Colonic mucosa (tissue), 4 donors: ENCODE results near the gene IDH2. TPM values are rescaled to one million over a fixed set of nuclear protein-coding genes. Genes with fewer than 3 reads are reported as not detected.
A peak's percentile ranks its signal among the peaks of the same experiment; 100 is the strongest.
"Not testable (repeated sequence)": the region's sequence is repeated elsewhere in the genome, so short reads cannot be mapped to it uniquely, and the experiment has no call there.

Experiments used
- DNase-seq: peaks from one replicate; pipeline ENCODE4 v3.0.0-alpha.2; 2020
- H3K27ac ChIP-seq: fragments of 200-600 bp; one replicate; pipeline ENCODE4 v1.8.0; 2021
- H3K27me3 ChIP-seq: fragments of 200-600 bp; one replicate; pipeline ENCODE4 v1.8.0; 2021
- H3K36me3 ChIP-seq: fragments of 200-600 bp; one replicate; pipeline ENCODE4 v1.8.0; 2021
- H3K4me1 ChIP-seq: fragments of 200-600 bp; one replicate; pipeline ENCODE4 v1.8.0; 2021; ENCODE audit warnings: mild to moderate bottlenecking
- H3K4me3 ChIP-seq: fragments of 200-600 bp; one replicate; pipeline ENCODE4 v1.8.0; 2021
- H3K9ac ChIP-seq, 2 donors: one replicate each; pipeline ENCODE4 v1.7.0; 2013; ENCODE audit warnings: control low read depth in 2 of 2, low read depth in 2 of 2, low read length in 2 of 2
- H3K9me3 ChIP-seq: fragments of 200-600 bp; one replicate; pipeline ENCODE4 v1.8.0; 2021
- intact Hi-C: fragments of 100-400 bp; cut with DNase I; formaldehyde crosslinking; loops from one replicate; pipeline ENCODE4 v1.14.1; 2022
- total RNA-seq, 2 donors: library from RNA; stranded (reverse); fragmentation: NEBNext Ultra II Directional in 1 of 2; extraction: Animal tissue kit (Norgen Biotek cat#: 25700) in 1 of 2; gene quantifications; one replicate each; pipeline ENCODE4 v1.2.1, GENCODE V29; 2021
- TF ChIP-seq, protein P1 (sequence below): fragments of 200-600 bp; IDR thresholded peaks from one replicate; pipeline ENCODE4 v1.8.0; 2022; ENCODE audit warnings: antibody characterized with exemption, mild to moderate bottlenecking
- donor health status: healthy.
- donor health status: DM: no; HTN: no; CAD: no.
- donor health status: DM: no; HTN: no; CAD: no.

The IDH2 gene
- total RNA-seq, 2 donors from 2014 or later: 201 to 286 TPM

DNA sequence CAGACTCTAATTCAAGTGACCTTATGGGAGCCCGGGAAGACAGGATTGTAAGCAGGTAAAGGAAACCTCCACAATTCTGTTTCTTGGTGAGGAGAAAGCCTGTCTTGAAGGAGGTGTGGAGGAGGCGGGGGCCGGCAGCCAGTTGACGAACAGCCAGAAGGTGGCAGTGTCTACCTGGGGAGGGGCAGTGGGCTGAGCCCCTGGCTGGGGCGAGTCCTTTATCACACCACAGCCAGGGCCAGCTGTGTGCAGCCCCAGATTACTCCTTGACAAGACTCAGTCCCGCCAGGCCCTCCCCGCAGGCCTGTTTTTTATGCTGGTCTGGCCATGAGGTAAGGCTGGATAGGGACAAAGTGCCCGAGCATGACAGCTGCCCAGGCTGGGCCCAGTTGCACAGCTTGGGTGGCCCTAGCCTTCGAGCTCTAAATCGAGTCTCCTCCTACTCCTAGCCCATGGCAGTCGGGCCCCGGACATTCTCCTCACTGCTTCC is 40.9 kb upstream of the IDH2 start:
- intact Hi-C loops: loop anchor here (5.0 kb wide), 1 partner anchor 79 kb away; no protein-coding TSS in a partner anchor
- Histone ChIP-seq H3K4me3 (no peak overlapping the region), H3K27ac (no peak overlapping the region), H3K9me3 (no peaks in the 10 kb centered on the region), H3K36me3 (no peaks in the 10 kb centered on the region), H3K27me3 (no peaks in the 10 kb centered on the region), H3K4me1 (peaks cover 7% of the 10 kb centered on the region), H3K9ac (peak overlapping the region in 1 of 2 donors; percentile 24)
- TF ChIP-seq, protein P1, sequence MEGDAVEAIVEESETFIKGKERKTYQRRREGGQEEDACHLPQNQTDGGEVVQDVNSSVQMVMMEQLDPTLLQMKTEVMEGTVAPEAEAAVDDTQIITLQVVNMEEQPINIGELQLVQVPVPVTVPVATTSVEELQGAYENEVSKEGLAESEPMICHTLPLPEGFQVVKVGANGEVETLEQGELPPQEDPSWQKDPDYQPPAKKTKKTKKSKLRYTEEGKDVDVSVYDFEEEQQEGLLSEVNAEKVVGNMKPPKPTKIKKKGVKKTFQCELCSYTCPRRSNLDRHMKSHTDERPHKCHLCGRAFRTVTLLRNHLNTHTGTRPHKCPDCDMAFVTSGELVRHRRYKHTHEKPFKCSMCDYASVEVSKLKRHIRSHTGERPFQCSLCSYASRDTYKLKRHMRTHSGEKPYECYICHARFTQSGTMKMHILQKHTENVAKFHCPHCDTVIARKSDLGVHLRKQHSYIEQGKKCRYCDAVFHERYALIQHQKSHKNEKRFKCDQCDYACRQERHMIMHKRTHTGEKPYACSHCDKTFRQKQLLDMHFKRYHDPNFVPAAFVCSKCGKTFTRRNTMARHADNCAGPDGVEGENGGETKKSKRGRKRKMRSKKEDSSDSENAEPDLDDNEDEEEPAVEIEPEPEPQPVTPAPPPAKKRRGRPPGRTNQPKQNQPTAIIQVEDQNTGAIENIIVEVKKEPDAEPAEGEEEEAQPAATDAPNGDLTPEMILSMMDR: peak; percentile 82
- DNase-seq: peak; percentile 86

DNA sequence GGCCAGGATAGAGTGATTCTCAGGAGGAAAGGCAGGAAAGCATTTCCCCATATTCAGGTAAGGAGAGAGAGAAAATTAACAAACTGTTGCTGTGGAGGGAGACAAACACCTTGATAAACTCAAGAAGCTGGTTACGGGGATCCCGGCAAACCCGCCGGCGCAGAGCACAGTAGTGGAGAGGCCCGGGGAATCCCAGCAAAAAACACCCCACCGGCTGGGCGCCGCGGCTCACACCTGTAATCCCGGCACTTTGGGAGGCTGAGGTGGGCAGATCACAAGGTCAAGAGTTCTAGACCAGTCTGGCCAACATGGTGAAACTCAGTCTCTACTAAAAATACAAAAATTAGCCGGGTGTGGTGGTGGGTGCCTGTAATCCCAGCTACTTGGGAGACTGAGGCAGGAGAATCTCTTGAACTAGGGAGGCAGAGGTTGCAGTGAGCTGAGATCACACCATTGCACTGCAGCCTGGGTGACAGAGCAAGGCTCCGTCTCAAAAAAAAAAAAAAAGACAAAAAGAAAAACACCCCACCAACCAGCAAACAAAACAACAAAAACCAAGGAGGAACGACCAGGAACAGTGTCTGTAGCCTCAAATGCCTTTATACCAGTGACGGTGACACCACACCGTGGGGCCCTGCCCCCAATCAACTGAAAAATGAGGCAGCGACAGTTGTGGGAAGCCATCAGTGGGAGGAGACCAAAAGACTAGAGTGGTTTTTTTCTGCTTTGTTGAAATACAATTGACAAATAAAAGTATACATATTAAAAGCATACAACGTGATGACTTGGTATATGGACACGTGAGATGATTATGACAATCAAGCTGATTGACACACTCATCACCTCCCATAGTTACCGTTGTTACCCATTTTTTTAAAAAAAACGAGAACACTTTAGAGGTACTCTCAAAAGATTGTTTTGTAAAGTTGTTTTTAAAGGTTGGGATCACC is 40.2 kb upstream of the IDH2 start:
- TF ChIP-seq, protein P1: no peak
- Histone ChIP-seq H3K4me3 (no peak overlapping the region), H3K9ac (no peak overlapping the region), H3K36me3 (no peaks in the 10 kb centered on the region), H3K4me1 (peaks cover 7% of the 10 kb centered on the region), H3K9me3 (no peaks in the 10 kb centered on the region), H3K27me3 (no peaks in the 10 kb centered on the region), H3K27ac (no peak overlapping the region)
- no peak for DNase-seq
- intact Hi-C loops: loop anchor here (5.0 kb wide), 1 partner anchor 80 kb away; no protein-coding TSS in a partner anchor

GRCh38 chr15:90141646-90142045 is 39.4 kb upstream of the IDH2 start:
- DNase-seq: no peak
- peaks cover 7% of the 10 kb centered on the region for H3K4me1 ChIP-seq
- no peaks in the 10 kb centered on the region for H3K36me3 ChIP-seq
- no peak overlapping the region for H3K9ac ChIP-seq
- intact Hi-C loops: loop anchor here (5.0 kb wide), 1 partner anchor 81 kb away; no protein-coding TSS in a partner anchor
- TF ChIP-seq, protein P1: no peak
- H3K9me3 ChIP-seq: no peaks in the 10 kb centered on the region
- no peak overlapping the region for H3K27ac ChIP-seq
- H3K4me3 ChIP-seq: no peak overlapping the region
- H3K27me3 ChIP-seq: no peaks in the 10 kb centered on the region

- H3K9me3 ChIP-seq, H3K9ac ChIP-seq, intact Hi-C loops, H3K4me1 ChIP-seq, H3K27ac ChIP-seq, DNase-seq, H3K27me3 ChIP-seq, H3K36me3 ChIP-seq, H3K4me3 ChIP-seq: not testable (repeated sequence)
Observed at GRCh38 chr15:90139549-90139948, 37.3 kb upstream of the IDH2 start.

- Histone ChIP-seq H3K4me1 (peaks cover 4% of the 10 kb centered on the region), H3K27me3 (no peaks in the 10 kb centered on the region), H3K9ac (no peak overlapping the region), H3K4me3 (no peak overlapping the region), H3K9me3 (no peaks in the 10 kb centered on the region), H3K36me3 (no peaks in the 10 kb centered on the region), H3K27ac (no peak overlapping the region)
- intact Hi-C loops: no loop called here
- TF ChIP-seq, protein P1: no peak
- DNase-seq: no peak
Observed at GRCh38 chr15:90138071-90138833, 36.0 kb upstream of the IDH2 start.
